Measurements from ENCODE around the gene ZCCHC10.
"Not testable (repeated sequence)": the region's sequence is repeated elsewhere in the genome, so short reads cannot be mapped to it uniquely, and the experiment has no call there.

The ZCCHC10 gene

DNA sequence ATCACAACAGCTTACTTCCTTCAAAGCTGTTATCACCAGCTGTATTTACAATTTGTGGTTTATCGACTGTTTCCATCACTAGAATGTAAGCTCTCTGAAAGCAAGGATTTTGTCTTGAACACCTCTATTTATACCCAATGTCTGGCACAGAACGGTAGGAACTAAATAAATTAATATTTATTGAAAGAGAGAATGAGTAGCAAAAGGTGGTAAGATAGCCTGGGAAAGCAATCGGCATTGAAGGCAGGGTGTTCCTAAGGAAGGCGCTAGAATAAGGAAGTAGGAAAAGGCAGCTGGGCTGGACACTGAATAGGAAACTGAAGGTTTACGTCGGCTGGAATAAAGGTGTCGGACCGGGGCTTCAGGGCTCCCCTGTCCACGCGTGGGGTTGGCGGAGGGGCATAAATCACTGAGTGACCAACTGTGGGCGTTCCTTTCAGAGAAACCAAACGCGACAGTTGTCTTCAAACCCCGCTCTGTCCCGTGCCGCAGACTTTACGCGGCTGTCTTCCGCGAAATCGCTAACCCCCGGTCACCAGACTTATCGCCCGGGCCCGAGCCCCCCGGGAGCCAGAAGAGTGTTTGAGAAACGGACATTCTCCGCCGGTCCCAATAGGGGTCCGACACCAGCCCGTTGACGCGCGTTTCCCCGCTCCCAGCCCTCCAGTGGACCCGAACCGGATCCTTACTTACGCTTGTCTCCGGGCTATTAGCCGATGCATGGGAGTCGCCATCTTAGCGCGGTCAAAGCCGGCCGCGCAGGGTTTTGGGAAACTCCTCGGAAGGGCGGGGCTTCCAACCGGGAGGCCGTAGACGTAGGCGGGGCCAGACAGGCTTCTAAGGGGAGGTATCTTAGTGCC lies at the start of gene ZCCHC10:
TSS of gene ZCCHC10 (minus strand) at position 746 of the 860 bp plus-strand sequence. CDS start at position 734, 12 bp downstream.
- peak; percentile 89 to 92 for DNase-seq

DNA sequence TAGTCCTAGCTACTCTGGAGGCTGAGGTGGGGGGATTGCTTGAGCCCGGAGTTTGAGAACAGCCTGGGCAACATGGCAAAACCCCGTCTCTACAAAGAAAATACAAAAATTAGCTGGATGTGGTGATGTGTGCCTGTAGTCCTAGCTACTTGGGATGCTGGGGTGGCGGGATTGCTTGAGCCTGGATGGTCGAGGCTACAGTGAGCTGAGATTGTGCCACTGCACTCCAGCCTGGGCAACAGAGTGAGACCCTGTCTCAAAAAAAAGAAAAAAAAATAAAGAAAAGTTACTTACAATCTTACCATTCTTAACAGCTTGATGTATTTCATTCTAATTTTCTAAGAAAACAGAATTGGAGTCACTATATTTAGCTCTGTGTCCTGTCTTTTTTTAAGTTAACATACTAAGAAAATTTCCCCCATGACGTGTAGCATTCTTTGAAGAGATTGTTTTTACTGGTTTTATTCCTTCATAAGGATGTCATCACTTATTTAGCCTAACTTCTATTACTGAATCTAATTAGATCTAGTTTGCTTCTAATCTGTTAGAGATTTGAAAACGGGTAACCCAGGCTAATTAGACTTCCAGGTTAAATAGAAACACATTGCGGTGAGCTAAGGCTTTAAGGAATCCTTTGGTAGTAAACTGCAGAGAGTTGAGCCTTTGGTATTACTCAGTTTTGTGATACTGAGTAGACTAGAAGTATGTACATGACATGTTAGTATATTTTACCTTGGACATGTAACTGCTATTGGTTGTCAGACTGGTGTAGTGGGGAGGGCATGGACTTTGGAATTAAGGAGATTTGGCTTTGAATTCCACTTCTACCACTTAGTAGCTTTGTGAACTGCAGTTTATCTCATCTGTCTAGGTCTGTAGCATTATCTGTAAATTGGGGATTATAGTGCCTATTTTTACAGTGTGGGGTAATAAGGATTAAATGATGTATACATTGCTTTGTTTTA lies 49.5 kb upstream of the ZCCHC10 start:
- no peak for DNase-seq

DNA sequence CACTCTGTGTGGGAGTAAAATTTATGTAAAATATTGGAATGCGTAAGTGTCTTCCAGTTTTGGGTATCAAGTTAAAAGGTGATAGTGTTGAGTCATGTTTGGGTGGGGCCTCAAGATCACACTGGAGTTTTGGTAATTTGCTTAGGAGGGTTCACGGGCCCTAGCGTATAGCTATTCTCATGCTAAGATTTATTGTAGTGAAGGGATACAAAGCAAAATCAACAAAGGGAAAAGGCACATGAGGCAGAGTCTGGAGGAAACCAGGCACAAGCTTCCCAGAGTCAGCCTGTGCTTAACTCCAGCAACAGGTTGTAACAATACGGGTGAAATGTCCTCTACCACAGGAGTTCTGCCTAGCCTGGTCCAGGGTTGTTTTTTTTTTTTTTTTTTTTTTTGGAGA lies 45.7 kb upstream of the ZCCHC10 start:
- no peak for DNase-seq

DNA sequence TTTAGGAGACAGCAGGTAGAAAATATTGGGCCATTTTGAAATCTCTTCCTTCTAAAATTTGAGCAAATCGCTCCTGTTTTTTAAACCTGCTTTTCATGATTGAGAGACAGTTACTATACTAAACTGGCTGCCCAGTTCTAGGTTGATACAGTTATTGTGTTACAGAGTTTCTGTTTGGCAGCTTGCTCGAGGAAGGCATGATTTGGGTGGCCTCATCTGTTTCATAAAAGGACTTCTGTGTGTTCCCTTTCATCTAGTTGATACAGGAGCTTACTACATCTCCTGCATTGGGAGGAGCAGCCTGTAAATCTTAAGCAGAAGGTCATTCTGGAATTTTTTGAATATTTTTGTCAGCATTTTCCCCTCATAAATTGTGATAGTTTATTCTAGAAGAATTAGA lies 39.7 kb upstream of the ZCCHC10 start:
- no peak for DNase-seq

DNA sequence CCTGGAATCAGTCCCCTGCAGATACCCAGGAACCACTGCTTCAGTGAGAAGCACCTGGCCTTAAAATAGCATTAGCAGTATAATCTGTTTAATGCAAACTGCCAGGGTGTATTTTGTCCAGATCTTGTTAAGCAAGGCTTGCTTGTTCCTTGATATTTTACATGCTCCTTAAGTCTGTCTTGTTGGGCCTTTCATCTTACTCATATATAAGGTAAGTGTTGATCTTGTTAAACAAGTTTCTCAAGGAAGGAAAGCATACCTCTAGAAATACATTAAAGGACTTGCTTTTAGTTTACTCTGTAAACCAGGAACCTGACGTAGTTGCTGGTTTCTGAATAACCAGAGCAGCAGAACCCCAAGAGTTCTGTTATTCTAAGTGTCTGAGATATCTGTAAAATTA lies 39.1 kb upstream of the ZCCHC10 start:
- DNase-seq, result no peak

DNA sequence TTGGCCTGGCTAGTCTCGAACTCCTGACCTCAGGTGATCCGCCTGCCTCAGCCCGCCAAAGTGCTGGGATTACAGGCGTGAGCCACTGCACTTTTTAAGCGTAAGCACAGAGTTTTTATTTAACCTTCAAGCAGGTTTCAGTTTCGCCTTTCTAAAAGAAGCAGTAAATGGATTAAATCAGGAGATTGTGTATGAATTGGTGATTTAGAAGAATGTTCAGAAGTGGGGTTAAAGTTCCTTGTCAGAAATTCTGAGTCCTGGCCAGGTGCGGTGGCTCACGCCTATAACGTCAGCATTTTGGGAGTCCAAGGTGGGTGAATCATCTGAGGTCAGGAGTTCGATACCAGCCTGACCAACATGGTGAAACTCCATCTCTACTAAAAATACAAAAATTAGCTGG lies 37.6 kb upstream of the ZCCHC10 start:
- no peak for DNase-seq

DNA sequence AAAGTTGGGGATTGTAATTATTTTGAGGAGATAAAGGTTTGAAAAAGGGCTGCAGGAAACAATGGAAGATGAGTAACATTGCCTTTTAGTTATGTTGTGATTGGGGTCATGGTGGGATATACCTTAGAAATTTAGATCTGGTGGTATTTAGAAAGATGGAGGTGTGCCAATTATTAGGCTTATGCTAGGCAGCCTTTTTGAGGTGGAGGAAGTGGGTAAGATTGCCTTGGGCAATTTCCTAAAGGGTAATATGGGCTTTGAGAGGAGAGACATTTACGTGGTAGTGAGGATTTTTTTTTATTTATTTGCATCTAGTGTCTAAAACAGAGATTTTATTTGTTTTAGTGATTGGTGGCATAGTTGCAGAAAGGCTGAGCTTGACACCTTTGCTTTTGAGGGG lies 35.9 kb upstream of the ZCCHC10 start:
- DNase-seq, result no peak

DNA sequence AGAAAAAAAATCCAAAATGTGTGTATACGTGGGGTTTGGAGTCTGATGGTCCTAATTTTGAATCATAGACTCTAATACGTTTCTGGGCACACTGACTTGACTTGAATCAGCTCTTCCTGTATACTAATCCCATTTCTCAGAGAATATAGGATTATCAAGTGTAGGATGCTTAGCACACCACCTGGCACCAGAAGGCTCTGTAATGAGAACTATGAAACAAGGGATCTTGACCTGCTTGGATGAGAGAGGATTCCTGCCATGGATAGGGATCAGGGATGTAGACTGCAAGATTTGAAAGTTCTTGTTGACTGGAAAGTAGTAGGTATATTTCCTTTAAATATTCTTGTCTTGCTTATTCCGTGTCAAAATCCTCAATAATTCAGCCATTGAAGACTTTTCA lies 33.3 kb upstream of the ZCCHC10 start:
- peak; percentile 70 to 90 for DNase-seq

DNA sequence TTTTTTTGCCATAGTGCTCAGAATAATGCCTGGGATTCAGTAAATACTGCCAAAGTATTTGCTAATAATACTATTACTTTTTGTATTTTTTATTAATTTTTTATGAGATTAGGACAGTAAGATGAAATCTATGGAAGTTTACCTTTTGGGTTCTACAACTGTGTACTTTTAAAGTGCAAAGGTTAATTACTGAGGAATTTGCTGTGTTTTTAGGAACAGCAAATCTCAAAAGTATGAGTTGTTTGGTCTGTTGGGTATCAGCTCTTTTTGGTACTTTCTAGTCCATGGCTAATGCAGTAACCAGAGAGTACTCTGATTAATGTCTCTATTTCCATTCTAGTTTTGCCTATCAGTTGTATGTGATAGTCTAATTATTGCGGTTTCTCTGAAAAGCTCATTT lies 30.5 kb upstream of the ZCCHC10 start:
- no peak for DNase-seq

DNA sequence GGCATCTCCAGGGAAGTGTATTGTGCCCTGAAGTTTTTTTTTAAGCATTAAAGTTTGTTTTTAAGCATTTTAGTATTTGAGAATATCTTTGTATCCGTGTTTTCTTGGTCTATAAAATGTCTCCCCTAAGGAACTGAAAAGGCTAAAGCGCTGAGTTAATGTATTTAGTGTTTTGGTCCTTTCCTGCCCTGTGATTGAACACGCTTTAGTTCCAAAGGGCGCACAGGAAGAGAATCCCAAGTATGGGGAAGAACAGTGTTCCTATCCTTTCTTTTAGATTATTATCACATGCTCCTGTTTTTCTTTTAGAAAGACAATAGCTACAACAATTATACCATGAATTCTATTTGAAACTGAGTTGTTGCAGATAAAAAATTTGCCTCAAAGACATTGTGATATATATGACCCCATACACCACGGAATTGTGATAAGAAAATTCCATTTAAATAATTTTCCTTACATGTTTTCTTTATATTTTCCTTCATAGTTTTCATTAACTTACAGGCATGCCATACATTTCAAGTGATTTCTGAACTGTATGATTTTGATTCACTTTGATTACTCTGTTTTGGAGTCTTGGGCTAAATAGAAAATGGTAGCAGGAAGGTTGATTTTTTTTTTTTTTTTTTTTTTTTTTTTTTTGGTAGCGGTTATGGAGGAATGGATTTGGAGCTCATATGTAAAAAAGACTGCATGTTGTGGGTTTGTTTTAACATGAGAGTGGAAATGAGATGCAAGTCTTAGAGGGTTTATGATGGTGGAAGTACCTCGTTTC lies 28.5 kb upstream of the ZCCHC10 start:
- no peak for DNase-seq

DNA sequence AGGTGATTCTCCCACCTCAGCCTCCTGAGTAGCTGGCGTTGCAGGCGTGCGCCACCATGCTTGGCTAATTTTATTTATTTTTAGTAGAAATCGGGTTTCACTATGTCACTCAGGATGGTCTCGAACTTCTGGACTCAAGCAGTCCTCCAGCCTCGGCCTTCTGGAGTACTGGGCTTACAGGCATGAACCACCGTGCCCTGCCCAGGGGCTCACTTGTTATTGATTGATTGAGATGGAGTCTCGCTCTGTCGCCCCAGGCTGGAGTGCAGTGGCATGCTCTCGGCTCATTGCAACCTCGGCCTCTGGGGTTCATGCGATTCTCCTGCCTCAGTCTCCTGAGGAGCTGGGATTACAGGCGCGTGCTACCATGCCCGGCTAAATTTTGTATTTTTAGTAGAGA lies 27.1 kb upstream of the ZCCHC10 start:
- DNase-seq, result no peak

DNA sequence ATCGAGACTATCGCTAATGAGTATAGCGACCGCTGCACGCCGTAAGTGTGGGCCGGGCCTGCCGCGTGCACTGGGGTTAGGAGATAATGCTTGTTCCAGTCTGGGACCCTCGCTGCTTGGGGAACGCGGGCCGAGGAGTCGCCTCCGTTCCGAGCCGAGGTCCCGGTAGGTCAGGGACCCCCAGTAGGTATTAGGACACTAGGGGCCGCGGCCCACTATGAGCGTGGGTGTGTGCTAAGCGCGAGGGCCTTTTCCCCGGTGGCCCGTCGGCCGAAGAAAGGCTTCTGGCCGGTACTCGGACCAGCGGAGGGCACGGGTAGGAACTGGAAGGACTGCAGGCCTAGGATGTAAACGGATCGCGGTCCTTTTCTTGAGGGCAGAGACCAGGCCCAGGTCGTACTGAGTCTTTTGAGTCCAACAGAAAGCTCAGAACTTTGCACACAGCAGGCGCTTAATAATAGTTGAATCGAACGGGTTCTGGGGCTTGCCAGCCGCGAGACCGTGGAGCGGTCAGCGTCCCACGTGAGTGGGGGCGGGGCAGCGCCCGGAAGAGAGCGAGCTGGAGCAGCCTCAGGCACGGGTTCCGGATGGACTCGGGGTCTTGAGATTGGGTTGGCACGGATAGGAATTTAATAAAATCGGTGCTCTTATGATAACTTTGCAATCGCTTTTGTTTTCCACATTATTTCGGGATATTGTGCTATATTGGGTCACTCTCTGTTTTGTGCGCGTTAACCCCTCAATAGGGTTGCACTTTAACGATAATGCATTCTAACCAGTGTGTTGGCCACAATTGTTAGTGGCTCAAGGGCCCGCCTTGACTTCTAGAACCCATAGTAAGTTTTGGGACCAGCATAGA lies 26.2 kb upstream of the ZCCHC10 start:
- peak in 1 of 2 experiments; percentile 28 for DNase-seq

DNA sequence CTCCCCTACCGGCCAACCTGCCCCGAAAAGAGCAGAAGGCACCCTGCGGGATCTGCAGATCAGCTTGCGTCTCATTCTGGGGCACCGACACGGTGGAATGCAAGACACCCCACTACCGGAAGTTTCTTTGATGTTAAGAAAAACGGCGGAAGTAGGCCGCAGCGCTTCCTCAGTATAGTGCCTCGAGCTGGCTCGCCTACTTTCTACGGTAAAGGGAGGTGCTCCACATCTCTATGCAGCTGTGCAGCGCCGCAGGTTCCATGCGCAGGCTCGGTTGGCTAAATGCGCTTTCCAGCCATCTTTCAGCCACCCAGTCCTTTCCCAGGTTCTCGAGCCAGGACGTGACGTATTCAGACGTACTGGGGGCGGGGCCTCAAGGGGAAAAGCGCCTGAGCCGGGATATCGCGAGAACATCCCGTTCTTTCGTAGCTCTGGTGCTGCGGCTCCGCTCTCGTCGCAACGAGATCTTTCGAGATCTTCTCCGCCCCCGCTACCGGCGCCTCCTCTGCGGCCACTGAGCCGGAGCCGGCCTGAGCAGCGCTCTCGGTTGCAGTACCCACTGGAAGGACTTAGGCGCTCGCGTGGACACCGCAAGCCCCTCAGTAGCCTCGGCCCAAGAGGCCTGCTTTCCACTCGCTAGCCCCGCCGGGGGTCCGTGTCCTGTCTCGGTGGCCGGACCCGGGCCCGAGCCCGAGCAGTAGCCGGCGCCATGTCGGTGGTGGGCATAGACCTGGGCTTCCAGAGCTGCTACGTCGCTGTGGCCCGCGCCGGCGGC lies 25.4 kb upstream of the ZCCHC10 start, which contains the start of gene HSPA4:
TSS of gene HSPA4 (plus strand) at position 472 of the 775 bp plus-strand sequence. CDS start at position 710, 238 bp downstream.
- DNase-seq, result peak; percentile 95 to 98

DNA sequence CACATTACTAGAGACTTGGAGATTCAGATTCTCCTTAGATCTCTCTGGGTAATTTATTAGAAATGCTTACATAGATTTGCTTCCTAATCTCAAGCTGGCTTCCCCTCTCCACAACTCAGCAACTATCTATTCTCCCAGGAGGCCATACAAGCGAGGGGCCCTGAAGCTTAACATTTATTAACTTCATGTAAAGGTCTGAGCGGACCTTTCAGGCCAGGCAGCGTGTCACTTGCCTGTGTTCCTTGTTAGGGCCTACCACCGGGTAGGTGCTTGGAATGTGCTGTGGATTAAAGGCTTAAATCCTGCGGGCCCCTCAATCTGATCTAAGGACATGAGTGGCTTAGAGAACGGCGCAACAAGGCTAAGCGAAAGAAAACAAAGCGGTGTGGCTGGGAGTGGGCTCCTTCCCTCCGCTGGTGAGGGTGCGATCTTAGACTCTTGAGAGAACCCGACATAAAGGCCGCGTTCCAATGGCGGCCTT lies 24.8 kb upstream of the ZCCHC10 start:
- DNase-seq, result peak; percentile 42 to 72

DNA sequence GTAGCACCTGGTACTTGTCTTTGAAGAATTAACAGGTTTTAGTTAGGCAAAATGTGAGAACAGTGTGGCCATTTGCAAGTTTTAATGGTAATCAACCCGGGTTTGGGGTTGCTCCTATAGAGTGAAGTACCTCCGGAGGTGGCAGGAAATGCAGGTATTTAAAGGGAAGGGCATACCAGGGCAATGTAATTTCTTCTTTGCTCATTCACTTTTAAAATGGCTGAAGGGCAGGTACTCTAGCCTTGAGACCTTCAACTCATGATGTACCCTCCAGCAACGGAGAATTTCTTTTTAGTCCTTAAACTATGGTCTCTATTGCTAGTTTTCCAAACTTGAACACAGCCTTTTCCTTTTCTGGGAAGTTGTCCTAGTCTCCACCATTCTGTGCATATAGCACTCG lies 24.2 kb upstream of the ZCCHC10 start:
- DNase-seq, result no peak

DNA sequence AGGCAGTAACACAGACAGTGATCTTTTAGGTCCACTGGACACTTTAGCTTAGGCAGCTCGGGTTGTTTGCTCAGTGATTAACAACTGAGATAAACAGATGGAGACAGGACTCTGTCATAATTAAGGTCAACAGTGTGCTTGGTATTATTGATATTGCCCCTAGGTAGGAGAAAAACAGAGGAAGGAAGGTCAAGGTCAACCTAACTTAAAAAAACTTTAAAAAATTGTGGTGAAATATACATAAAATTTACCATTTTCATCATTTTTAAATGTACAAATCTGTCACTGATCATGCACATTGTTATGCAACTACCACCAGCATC lies 23.3 kb upstream of the ZCCHC10 start:
- DNase-seq, result no peak

DNA sequence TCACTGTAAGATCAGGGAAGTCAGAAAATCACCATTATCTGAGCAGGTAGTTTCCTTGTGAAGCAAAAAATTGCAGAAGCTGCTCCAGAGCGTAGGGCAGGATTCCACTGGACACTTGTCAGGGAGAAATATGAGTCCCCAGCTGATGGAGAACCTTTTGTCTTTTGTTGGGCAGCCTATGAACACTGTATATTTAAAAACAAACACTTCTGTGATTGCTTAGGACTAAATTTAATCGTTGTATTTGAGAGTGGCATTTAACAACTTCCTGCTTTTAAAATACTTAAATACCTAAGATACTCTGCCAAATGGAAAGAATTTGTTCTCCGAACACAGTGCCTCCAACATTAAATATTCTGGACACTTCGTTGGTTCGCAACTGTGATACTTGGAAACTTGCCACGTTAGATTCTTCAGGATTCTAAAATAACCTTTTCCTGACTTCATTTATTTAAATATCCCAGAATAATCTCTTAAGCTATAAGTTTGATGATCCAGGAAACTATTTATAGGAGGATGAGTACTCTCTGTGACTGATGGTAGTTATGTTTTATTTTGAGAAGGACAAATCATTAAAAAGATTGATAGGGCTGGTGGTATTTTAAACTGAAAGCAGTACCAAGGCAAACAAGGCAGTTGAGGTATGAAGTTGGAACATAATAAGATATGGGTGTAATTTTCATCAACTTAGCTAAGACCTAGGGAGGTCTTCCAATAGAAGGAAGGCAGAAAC lies 22.8 kb upstream of the ZCCHC10 start:
- no peak for DNase-seq

DNA sequence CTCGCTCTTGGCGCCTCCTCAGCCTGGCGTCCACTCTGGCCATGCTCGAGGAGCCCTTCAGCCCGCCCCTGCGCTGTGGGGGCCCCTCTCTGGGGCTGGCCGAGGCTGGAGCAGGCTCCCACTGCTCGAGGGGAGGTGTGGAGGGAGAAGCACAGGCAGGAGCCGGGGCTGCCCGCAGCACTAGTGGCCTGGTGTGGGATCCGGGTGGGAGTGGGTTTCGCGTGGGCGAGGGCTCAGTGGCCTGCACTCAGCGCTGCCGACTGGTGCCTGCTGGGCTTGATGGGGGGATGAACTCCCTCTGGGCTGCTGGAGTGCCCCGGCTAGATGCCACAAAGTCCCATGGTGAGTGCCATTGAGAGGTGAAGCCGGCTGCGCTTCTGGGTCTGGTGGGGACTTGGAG lies 21.1 kb upstream of the ZCCHC10 start:
- DNase-seq, result no peak

DNA sequence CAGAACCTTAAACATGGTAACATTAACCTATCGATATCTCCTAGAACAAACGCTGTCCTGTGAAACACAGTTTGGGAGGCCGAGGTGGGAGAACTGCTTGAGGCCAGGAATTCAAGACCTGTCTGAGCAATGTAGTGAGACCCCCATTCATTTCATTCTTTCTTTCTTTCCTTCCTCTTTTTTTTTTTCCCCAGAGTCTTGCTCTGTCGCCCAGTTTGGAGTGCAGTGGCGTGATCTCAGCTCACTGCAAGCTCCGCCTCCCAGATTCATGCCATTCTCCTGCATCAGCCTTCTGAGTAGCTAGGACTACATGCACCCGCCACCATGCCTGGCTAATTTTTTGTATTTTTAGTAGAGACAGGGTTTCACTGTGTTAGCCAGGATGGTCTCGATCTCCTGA lies 20.2 kb upstream of the ZCCHC10 start:
- DNase-seq, result not testable (repeated sequence)

DNA sequence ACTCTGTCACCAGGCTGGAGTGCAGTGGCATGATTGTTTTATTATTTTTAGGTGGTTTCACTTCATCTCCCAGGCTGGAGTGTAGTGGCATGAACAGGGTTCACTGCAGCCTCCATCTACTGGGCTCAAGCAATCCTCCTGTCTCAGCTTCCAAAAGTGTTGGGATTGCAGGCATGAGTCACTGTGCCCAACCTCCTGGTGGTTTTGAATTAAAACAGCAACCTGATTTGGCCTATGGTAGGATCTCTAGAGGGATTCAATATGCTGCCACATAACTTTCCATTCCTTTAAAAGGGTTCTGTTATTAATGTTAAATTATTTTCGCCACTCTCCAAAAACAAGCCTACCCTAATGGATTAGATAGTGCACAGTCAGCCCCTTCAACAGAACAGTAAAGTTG lies 15.6 kb upstream of the ZCCHC10 start:
- DNase-seq, result no peak

Measured in NCI-H524 (cell line).